HL-60 (cell line): ENCODE results near the gene DUSP12.

ENCODE experiments used
- GABPA ChIP-seq: IDR thresholded peaks from 2 replicates; pipeline ENCODE4 v1.6.1; 2012; ENCODE audit warnings: low read depth
- POLR2AphosphoS5 ChIP-seq: IDR thresholded peaks from 2 replicates; pipeline ENCODE4 v1.6.1; 2012; ENCODE audit warnings: low read depth
- SPI1 ChIP-seq: IDR thresholded peaks from 2 replicates; pipeline ENCODE4 v1.6.1; 2012; ENCODE audit warnings: low read depth, mild to moderate bottlenecking, borderline replicate concordance
- TF ChIP-seq, protein P1 (sequence below): IDR thresholded peaks from one replicate; pipeline ENCODE4 v1.5.1; 2011; ENCODE audit warnings: low read length, control low read depth, inconsistent platforms; ENCODE audit not compliant: insufficient read depth

DNA sequence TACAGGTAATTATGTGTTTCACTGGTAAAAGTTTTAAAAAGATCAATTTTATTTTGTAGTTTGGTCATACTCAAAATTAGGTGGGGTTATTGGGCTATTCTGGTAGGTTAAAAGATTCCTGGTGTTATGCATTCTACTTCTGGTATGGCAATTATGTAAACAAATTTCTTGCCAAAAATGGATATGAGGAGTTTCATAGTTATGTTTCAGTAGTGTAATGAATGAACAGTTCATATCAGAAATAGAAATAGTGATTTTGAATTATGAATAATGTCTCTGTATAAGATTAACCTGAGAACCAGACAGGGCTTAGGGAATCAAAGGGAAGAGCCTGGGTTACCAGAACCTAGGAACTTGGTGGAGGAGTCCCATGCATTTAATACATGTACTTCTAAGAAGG lies 32.4 kb downstream of the DUSP12 start:
- TF ChIP-seq, protein P1, sequence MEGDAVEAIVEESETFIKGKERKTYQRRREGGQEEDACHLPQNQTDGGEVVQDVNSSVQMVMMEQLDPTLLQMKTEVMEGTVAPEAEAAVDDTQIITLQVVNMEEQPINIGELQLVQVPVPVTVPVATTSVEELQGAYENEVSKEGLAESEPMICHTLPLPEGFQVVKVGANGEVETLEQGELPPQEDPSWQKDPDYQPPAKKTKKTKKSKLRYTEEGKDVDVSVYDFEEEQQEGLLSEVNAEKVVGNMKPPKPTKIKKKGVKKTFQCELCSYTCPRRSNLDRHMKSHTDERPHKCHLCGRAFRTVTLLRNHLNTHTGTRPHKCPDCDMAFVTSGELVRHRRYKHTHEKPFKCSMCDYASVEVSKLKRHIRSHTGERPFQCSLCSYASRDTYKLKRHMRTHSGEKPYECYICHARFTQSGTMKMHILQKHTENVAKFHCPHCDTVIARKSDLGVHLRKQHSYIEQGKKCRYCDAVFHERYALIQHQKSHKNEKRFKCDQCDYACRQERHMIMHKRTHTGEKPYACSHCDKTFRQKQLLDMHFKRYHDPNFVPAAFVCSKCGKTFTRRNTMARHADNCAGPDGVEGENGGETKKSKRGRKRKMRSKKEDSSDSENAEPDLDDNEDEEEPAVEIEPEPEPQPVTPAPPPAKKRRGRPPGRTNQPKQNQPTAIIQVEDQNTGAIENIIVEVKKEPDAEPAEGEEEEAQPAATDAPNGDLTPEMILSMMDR, result no peak
- no peak for TF ChIP-seq GABPA
- no peak for TF ChIP-seq SPI1
- no peak for TF ChIP-seq POLR2AphosphoS5
